Lung (tissue), 12 donors: Measurements from ENCODE around the gene SLC25A21. TPM values are rescaled to one million over a fixed set of nuclear protein-coding genes. Genes with fewer than 3 reads are reported as not detected.

ENCODE experiments used
- ATAC-seq: fragments of 200-7000 bp; cut with Tn5 transposase; one replicate; pipeline ENCODE4 v1.9.1; 2020; ENCODE audit warnings: moderate number of reproducible peaks; ENCODE audit not compliant: insufficient read depth, low FRiP score
- DNase-seq, 3 donors: peaks; one replicate each; pipeline ENCODE4 v3.0.0-alpha.2; 2013 to 2017
- H3K27ac ChIP-seq, 2 donors: one replicate each; pipeline ENCODE4 v1.5.1; 2013; ENCODE audit warnings: mild to moderate bottlenecking in 2 of 2, moderate library complexity in 2 of 2, control low read depth in 1 of 2, inconsistent platforms in 1 of 2, low read depth in 1 of 2, low read length in 1 of 2
- H3K27me3 ChIP-seq, 3 donors: one replicate each; pipeline ENCODE4 v1.5.1; 2013; ENCODE audit warnings: low read length in 2 of 3; ENCODE audit not compliant: control insufficient read depth in 3 of 3, insufficient read depth in 3 of 3
- H3K36me3 ChIP-seq, 4 donors: one replicate each; pipeline ENCODE4 v1.5.1; 2013; ENCODE audit warnings: low read length in 4 of 4, mild to moderate bottlenecking in 1 of 4, moderate library complexity in 1 of 4; ENCODE audit not compliant: control insufficient read depth in 4 of 4, insufficient read depth in 4 of 4
- H3K4me1 ChIP-seq, 5 donors: one replicate each; pipeline ENCODE4 v1.5.1; 2013; ENCODE audit warnings: low read length in 5 of 5, mild to moderate bottlenecking in 2 of 5, moderate library complexity in 1 of 5; ENCODE audit not compliant: control insufficient read depth in 5 of 5, insufficient read depth in 5 of 5
- H3K4me3 ChIP-seq: one replicate; pipeline ENCODE4 v1.5.1; 2013; ENCODE audit warnings: mild to moderate bottlenecking, control low read depth, moderate library complexity
- H3K9ac ChIP-seq, 2 donors: one replicate each; pipeline ENCODE4 v1.5.1; 2013; ENCODE audit warnings: low read length in 2 of 2, control low read depth in 1 of 2; ENCODE audit not compliant: insufficient read depth in 1 of 2
- H3K9me3 ChIP-seq, 4 donors: one replicate each; pipeline ENCODE4 v1.5.1; 2013; ENCODE audit warnings: low read length in 3 of 4, mild to moderate bottlenecking in 1 of 4, moderate library complexity in 1 of 4; ENCODE audit not compliant: control insufficient read depth in 4 of 4, insufficient read depth in 3 of 4
- WGBS, 2 donors: extraction: QIAGEN DNeasy Blood & Tissue Kit; methylation state at CpG; one replicate each; pipeline ENCODE4 v1.1.7; 2013; 5-methylcytosine and 5-hydroxymethylcytosine counted together
- polyA plus RNA-seq, 2 donors: library from polyadenylated mRNA; stranded (reverse); fragments of 200-250 nt; gene quantifications; one replicate each; pipeline ENCODE4 v1.2.1, GENCODE V29; 2013
- total RNA-seq, 2 donors: library from RNA; depleted of rRNA in 1 of 2; stranded (reverse); fragments of >200 nt in 1 of 2; gene quantifications; one replicate each; pipeline ENCODE4 v1.2.1, GENCODE V29; 2014 to 2021
- TF ChIP-seq, protein P1 (sequence below): IDR thresholded peaks from 2 replicates; pipeline ENCODE4 v1.5.1; 2012; ENCODE audit warnings: mild to moderate bottlenecking; ENCODE audit errors: control extremely low read depth, extremely low read depth
- donor health status: control.
- donor health status: control.
- donor health status: Bipolar disorder and iron deficiency.
- donor health status: healthy.
- donor health status: DM: yes; HTN: yes; CAD: no.

Gene SLC25A21
- total and polyA plus RNA-seq, 4 donors: 0.23 to 2.6 (median 0.42) TPM

DNA sequence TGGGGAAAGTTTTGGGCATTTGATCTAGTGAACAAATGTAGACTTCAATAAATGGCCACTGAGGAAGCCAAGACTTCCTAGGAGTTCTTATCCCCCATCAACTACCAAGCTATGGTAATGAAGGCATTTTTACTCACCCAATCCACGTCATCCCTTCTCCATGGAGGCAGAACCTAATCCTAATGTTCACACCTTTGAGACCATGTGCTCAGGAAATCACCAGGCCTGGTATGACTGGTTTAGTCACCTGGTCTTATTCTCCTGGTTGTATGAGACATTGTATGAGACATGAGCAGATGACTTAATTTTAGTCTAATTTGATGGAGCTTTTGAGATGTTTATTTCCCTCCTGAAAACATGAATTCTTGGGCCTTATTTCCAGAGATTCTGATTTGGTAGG, 422.2 kb downstream of the SLC25A21 start:
- Histone ChIP-seq H3K4me1 (peaks cover 0 to 2% (median 0%) of the 10 kb centered on the region in 5 donors), H3K27ac (no peak overlapping the region), H3K4me3 (no peak overlapping the region), H3K36me3 (no peaks in the 10 kb centered on the region), H3K9me3 (peaks cover 0 to 5% (median under 1%) of the 10 kb centered on the region in 4 donors), H3K27me3 (peaks cover 0 to 3% (median 0%) of the 10 kb centered on the region in 3 donors), H3K9ac (no peak overlapping the region)
- ATAC-seq: no peak
- whole genome bisulfite sequencing, 2 donors: 82 to 86% methylated on average over 1 of the region's 1 CpG
- DNase-seq: no peak
- TF ChIP-seq, protein P1, sequence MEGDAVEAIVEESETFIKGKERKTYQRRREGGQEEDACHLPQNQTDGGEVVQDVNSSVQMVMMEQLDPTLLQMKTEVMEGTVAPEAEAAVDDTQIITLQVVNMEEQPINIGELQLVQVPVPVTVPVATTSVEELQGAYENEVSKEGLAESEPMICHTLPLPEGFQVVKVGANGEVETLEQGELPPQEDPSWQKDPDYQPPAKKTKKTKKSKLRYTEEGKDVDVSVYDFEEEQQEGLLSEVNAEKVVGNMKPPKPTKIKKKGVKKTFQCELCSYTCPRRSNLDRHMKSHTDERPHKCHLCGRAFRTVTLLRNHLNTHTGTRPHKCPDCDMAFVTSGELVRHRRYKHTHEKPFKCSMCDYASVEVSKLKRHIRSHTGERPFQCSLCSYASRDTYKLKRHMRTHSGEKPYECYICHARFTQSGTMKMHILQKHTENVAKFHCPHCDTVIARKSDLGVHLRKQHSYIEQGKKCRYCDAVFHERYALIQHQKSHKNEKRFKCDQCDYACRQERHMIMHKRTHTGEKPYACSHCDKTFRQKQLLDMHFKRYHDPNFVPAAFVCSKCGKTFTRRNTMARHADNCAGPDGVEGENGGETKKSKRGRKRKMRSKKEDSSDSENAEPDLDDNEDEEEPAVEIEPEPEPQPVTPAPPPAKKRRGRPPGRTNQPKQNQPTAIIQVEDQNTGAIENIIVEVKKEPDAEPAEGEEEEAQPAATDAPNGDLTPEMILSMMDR: no peak

DNA sequence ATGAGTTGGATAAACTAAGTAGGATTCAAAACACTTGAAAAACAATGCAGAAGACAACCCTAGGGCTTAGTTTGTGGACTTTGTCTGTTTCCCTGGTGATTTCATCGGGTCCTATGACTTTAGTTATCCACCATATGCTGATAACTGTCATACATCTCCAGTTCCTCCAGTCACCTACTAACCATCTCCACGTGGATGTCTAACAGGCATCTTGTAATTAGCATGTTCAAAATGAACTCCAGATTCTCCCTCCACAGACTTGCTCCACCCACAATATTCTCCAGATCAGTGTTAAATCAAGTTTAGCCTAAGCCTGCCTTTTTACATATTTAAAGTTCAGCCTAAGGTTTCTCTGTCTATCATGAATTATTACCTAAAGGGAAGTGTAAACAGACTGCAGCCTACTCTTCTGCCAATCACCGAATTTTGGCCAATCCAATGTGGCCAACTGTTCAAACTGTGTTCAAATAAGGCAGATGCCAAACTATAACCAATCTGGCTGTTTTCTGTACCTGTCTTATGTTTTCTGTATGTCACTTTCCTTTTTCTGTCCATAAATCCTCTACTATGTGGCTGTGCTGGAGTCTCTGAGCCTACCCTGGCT, 423.7 kb downstream of the SLC25A21 start:
- no peak overlapping the region for H3K4me3 ChIP-seq
- peaks cover 0 to 2% (median 0%) of the 10 kb centered on the region in 5 donors for H3K4me1 ChIP-seq
- H3K27me3 ChIP-seq: peaks cover 0 to 3% (median 0%) of the 10 kb centered on the region in 3 donors
- peaks cover 0 to 5% (median 2%) of the 10 kb centered on the region in 4 donors for H3K9me3 ChIP-seq
- no peaks in the 10 kb centered on the region for H3K36me3 ChIP-seq
- DNase-seq (no peak), ATAC-seq (no peak)
- WGBS, 2 donors: 74 to 78% methylated on average over 3 of the region's 3 CpGs
- no peak overlapping the region for H3K27ac ChIP-seq
- TF ChIP-seq, protein P1: no peak
- H3K9ac ChIP-seq: no peak overlapping the region

DNA sequence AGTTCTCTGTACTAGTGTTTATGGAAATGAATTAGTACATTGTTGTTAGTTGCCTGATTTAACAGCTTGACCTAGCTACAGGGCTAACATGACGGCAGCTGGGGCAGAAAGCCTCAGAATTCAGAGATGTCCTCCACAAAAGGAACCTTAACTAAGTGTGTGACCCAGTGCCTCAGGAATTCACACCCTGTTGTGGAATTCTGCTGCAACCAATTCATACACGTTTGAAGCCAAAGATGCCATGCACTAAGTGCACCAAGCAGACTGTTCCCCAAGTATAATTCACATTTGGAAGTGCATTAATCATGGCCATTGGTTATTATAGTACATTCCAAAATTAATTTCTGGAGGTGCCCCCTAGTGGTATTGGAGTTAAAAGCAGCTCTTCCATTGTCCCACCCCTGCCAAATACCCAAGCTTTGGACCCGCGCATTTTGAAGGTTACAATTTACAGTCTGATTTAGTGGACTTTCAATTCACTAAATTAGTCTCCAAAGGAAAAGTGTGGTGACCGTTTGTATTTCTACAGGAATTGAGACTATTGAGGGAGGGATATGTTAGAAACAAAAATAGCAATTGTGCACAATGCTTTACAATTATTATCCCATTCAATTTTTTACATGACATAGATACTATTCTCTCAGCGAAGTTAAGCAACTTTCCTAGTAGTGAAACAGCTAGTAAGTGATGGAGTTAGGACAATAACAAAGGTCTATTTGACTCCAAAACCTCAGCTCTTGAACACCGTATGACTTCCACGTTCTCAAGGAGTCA, 424.8 kb downstream of the SLC25A21 start:
- Histone ChIP-seq H3K27me3 (peaks cover 0 to 3% (median 0%) of the 10 kb centered on the region in 3 donors), H3K27ac (no peak overlapping the region), H3K4me3 (no peak overlapping the region), H3K9ac (no peak overlapping the region), H3K9me3 (peaks cover 0 to 5% (median 2%) of the 10 kb centered on the region in 4 donors), H3K36me3 (no peaks in the 10 kb centered on the region), H3K4me1 (peaks cover 0 to 2% (median 0%) of the 10 kb centered on the region in 5 donors)
- no peak for DNase-seq
- TF ChIP-seq, protein P1: no peak
- ATAC-seq: no peak
- 42 to 47% methylated on average over 8 of the region's 8 CpGs for WGBS, 2 donors
